ENCODE measurements around the gene LILRB4. TPM values are rescaled to one million over a fixed set of nuclear protein-coding genes. Genes with fewer than 3 reads are reported as not detected.

Gene LILRB4
- total and polyA plus RNA-seq, 9 of the 15 experiments (the other 6 are each of a cell fraction or from before 2014, with no cell fraction given) = not detected

GRCh38 chr19:54654447-54655321 lies 8.1 kb upstream of the LILRB4 start (continued):
- TF ChIP-seq ATF6 (CRISPR knock-in tag; IDR thresholded peaks at IDR 0.05) = no peak
- 0 out of 2 replicates have a peak, but pooled peaks have one; percentile 33 for TF ChIP-seq JUND (IDR thresholded peaks at IDR 0.05; ENCODE audit: borderline replicate concordance, low read depth, low read length)
- no peak; the same call in 2 of the 3 replicates for TF ChIP-seq JUND (tag; IDR thresholded peaks at IDR 0.05; ENCODE audit: borderline replicate concordance, low read depth, low read length)
- no peak for TF ChIP-seq ETS2 (tag; IDR thresholded peaks at IDR 0.05; ENCODE audit: borderline replicate concordance, poor library complexity, severe bottlenecking)
- TF ChIP-seq DACH1 (IDR thresholded peaks at IDR 0.05; ENCODE audit: partially characterized antibody) = peak; percentile 88
- TF ChIP-seq POLR3G (IDR thresholded peaks at IDR 0.05; ENCODE audit: extremely low read depth, insufficient read length, insufficient replicate concordance) = no peak
- peak in 1 of 2 experiments; percentile 98; a peak in 2 of 4 replicates for TF ChIP-seq MLLT1 (IDR thresholded peaks at IDR 0.05)
- peak; percentile 88 for TF ChIP-seq ESRRA (IDR thresholded peaks at IDR 0.05; ENCODE audit: borderline replicate concordance, low read depth)
- 0 out of 2 replicates have a peak, but pooled peaks have one; percentile 23 for TF ChIP-seq ZBTB12 (CRISPR knock-in tag; IDR thresholded peaks at IDR 0.05)
- no peak for TF ChIP-seq ZC3H8 (IDR thresholded peaks at IDR 0.05)
- TF ChIP-seq ATF7 (IDR thresholded peaks at IDR 0.05) = peak; percentile 66
- peak in 1 of 2 experiments; percentile 62; a peak in 1 of 4 replicates for TF ChIP-seq ZNF318 (IDR thresholded peaks at IDR 0.05; ENCODE audit: borderline replicate concordance in 1 of 2, low read depth in 1 of 2)
- peak; percentile 49; the same call in 1 of the 2 replicates for TF ChIP-seq CREM (IDR thresholded peaks at IDR 0.05; ENCODE audit: low read depth)

Data from K562 (cell line).